Astrocyte of the spinal cord (primary cell): ENCODE measurements around the gene FRMPD2.
"Not testable (repeated sequence)": the region's sequence is repeated elsewhere in the genome, so short reads cannot be mapped to it uniquely, and the experiment has no call there.

Source experiments
- DNase-seq: peaks from one replicate; pipeline ENCODE4 v3.0.0; 2011; ENCODE audit warnings: low read depth, low spot score
- H3K4me3 ChIP-seq: 2 replicates; pipeline ENCODE4 v1.5.1; 2011; ENCODE audit warnings: low read depth, mild to moderate bottlenecking, low read length, moderate library complexity
- CTCF ChIP-seq: IDR thresholded peaks from 2 replicates; pipeline ENCODE4 v1.5.1; 2012; ENCODE audit warnings: low read depth, mild to moderate bottlenecking, low read length, inconsistent platforms
- in situ Hi-C: cut with HindIII; loops from 2 replicates; pipeline ENCODE4 v1.10.0; 2017; ENCODE audit warnings: low sequenced_read_pairs

Gene FRMPD2

DNA sequence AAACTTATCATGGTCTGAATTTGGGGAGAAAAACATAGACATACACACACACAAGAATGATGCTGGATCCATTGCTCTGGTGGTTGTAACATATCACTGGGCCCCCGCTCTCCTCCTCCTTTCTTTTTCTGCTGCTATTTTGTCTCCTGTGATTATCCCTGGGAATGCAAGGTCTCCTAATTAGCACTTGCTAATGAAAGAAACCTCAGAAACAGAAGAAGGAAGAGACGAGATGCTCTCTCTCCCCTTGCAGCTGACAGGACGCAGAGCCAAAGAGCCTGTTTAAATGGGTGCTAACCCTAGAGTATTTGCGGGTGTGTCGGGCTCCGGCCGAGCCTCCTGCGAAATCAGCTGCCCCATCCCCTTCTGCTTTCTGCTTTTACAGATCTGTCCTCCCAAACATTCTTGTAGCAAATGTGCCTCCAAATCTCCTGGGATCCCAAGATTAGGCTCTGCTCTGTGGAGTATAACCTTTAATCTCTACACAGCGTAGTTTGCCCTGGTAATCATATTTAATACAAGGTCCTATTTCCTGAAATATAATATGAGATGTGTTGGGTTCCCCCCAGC, 81.5 kb downstream of the FRMPD2 start:
- in situ Hi-C loops, result no loop called here
- no peak for DNase-seq
- no peak overlapping the region for H3K4me3 ChIP-seq
- TF ChIP-seq CTCF, result no peak

DNA sequence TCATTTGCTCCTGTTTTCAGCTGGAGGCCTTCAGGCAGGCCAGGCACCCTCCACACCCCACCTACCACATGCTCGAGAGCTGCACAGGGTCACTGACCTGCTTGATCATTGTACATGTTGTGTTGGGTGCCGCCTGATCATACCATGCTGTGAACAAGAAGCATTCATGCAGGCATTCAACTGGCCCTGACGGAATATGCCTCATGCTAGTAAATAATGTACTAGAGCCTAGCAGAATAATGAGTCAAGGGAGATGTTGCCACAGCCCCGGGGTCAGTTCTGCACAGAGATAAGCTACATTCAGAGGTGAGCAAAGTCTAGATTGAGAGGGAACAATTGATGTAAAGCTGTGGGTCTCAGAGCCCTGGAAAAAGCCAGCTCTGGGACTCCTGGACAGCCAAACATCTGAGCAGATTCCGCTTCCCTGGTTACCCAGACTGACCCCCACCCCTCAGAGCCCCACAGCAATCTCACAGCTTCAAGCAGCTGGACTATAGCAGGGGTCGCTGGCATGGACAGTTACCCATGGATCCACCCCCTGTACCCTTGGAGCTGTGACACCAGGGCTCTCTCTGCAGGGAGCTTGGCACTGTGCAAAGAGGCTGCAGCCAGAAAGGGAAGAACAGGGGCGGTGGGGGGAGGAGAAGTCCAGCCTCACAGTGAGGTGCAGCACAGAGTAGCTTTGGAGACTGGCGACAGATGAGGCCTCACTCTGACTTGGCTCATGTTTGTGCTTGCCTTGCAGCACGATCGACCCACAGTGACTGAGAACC, 86.6 kb downstream of the FRMPD2 start:
- DNase-seq, result no peak
- in situ Hi-C loops, result no loop called here
- no peak overlapping the region for H3K4me3 ChIP-seq
- TF ChIP-seq CTCF, result no peak

GRCh38 chr10:48187126-48187525, 87.4 kb downstream of the FRMPD2 start:
- no peak for TF ChIP-seq CTCF
- in situ Hi-C loops, result no loop called here
- no peak overlapping the region for H3K4me3 ChIP-seq
- no peak for DNase-seq

DNA sequence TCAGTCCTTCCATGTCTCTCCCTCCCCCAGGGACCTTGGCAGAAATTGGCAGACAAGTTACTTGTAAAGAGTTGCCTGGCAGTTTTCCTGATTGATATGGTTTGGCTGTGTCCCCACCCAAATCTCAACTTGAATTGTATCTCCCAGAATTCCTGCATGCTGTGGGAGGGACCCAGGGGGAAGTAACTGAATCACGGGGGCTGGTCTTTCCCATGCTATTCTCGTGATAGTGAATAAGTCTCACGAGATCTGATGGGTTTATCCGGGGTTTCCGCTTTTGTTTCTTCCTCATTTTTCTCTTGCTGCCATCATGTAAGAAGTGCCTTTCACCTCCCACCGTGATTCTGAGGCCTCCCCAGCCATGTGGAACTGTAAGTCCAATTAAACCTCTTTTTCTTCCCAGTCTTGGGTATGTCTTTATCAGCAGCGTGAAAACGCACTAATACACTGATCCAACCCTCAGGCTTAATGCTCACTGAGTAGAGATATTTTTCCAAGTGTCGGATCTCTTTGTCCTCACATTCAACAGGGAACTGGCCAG, 88.2 kb downstream of the FRMPD2 start:
- in situ Hi-C loops, DNase-seq, H3K4me3 ChIP-seq: not testable (repeated sequence)

GRCh38 chr10:48184224-48184623, 90.3 kb downstream of the FRMPD2 start:
- no peak for TF ChIP-seq CTCF
- in situ Hi-C loops, result no loop called here
- H3K4me3 ChIP-seq, result no peak overlapping the region
- DNase-seq, result no peak

- DNase-seq, H3K4me3 ChIP-seq, in situ Hi-C loops: not testable (repeated sequence)
Measured at GRCh38 chr10:48172715-48173114, 101.8 kb downstream of the FRMPD2 start.

GRCh38 chr10:48160670-48161069, 113.8 kb downstream of the FRMPD2 start:
- H3K4me3 ChIP-seq, in situ Hi-C loops, DNase-seq: not testable (repeated sequence)

DNA sequence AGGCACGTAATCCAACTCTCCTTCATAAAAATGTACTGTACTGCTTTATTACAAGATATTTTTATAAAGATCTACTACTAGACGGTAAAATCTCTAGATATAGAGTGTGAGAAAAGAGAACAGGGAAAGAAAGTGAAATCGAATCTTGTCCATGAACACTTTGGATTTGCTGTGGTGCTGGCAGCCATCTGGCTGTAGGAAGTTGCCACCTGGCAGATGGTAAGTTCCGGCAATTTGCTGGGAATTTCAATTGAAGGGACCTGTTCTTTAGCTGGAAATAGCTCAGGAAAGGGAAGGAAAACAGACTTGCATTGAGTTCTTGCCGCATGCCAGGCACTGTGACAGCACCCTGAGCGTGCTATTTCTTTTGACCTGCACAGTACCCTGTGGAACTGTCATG, 114.3 kb downstream of the FRMPD2 start:
- in situ Hi-C loops, H3K4me3 ChIP-seq, DNase-seq: not testable (repeated sequence)

DNA sequence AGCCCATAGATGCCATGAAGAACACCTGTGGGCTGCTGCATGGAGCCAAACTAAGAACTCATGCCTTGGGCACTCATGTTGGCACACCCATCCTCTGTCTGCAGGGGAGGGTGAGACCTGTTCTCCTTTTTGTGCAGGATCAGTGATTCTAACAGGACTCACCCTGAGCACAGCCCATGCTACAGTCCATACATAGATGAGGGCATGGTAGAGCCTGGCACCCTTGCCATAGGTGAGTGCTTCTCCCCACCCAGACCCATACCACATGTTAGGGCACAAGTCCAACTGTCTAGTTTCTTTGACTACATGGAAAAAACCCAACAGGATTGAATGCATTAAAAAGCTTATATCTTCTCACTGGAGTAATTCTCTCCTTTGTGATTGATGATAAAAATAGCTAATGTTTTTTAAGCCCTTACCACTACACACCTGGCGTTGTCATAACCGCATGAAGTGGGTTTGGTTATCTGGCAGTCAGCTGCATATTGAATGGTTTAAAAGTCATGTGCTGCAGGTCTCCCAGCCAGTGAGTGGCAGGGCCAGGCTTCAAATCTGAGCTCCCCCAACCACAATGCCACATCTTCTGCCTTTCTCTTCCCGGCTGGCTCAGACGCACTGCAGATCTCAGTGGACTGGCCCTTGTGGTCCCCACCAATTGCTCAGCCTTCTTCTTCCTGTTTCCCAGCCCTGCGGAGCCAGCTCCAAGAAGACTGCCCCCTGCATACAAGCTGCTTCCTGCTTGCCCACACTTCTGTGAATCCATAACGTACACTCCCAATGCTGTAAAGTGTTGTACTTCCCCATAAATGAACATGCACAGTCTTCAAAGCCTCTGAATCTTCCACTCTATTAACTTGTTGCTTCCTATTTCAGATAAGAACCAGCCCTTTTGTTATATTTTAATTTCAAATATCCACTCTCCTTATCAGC, 120.0 kb downstream of the FRMPD2 start:
- in situ Hi-C loops, DNase-seq, H3K4me3 ChIP-seq: not testable (repeated sequence)

- in situ Hi-C loops, H3K4me3 ChIP-seq, DNase-seq: not testable (repeated sequence)
Measured at GRCh38 chr10:48147643-48148042, 126.9 kb downstream of the FRMPD2 start.

DNA sequence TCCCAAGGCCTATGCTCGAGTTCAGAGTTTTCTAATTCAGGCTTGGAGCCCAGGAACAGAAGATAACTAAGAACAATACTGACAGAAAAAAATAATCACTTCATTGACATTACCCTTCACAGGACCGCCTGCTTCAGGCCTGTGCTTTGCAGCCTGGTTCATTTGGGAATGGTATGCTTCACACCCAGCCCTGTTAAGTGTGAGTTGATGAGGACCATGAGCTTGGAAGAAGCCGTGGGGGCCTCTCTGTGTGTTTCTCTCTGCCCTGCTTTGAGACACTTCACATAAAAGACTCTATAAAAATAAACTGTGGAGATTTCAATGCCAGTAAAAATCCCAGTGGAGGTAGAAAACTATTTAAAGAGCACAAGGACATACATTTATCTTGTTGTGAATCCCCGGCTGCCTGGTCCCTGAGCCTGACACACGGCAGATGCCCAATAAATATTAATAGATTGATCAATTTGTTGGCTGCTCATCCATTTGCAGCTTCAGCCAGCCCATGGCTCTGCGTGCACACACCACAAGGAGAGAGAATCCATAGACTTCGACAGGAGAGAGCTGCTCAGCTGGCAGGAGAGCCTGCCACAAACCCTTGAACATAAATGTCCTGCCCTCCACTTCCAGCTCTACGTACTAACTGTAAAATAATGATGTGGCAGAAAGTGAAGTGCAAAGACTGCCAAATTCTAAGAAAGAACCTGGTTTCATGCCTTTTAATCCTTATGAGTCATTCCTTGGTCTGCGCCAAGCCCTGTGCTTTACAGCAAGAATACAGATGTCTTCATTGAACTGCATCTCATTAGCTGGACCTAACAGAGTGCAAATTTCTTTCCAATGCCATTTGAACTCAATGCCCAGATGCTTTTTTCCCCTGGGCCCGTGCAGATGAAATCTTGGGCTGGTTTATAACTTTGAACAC, 130.5 kb downstream of the FRMPD2 start:
- DNase-seq, in situ Hi-C loops, H3K4me3 ChIP-seq: not testable (repeated sequence)
